H9 (cell line): Measurements from ENCODE around the gene LRRC41. TPM values are rescaled to one million over a fixed set of nuclear protein-coding genes. Genes with fewer than 3 reads are reported as not detected.

Experiments
- DNase-seq: peaks from one replicate; pipeline ENCODE4 v3.0.0-alpha.2; 2017
- H2AFZ ChIP-seq: one replicate; pipeline ENCODE4 v1.6.1; 2013; ENCODE audit warnings: mild to moderate bottlenecking, low read length, control low read depth, moderate library complexity
- H2AK5ac ChIP-seq: 2 replicates; pipeline ENCODE4 v1.6.1; 2013; ENCODE audit warnings: low read length, control low read depth, mixed read lengths; ENCODE audit not compliant: insufficient read length
- H2BK120ac ChIP-seq: one replicate; pipeline ENCODE4 v1.6.1; 2013; ENCODE audit warnings: low read depth, mild to moderate bottlenecking, low read length, control low read depth, inconsistent platforms; ENCODE audit not compliant: poor library complexity, severe bottlenecking
- H2BK12ac ChIP-seq: 2 replicates; pipeline ENCODE4 v1.6.1; 2013; ENCODE audit warnings: low read length, control low read depth, mixed read lengths, low read depth; ENCODE audit not compliant: insufficient read length
- H2BK15ac ChIP-seq: 2 replicates; pipeline ENCODE4 v1.6.1; 2013; ENCODE audit warnings: low read depth, low read length, control low read depth
- H2BK20ac ChIP-seq: one replicate; pipeline ENCODE4 v1.6.1; 2013; ENCODE audit warnings: low read depth, mild to moderate bottlenecking, low read length, control low read depth, inconsistent platforms; ENCODE audit not compliant: poor library complexity, severe bottlenecking
- H2BK5ac ChIP-seq: 2 replicates; pipeline ENCODE4 v1.6.1; 2013; ENCODE audit warnings: low read length, control low read depth, mixed read lengths; ENCODE audit not compliant: insufficient read length
- H3K14ac ChIP-seq: 2 replicates; pipeline ENCODE4 v1.6.1; 2013; ENCODE audit warnings: low read length, control low read depth; ENCODE audit not compliant: insufficient read depth
- H3K18ac ChIP-seq: 2 replicates; pipeline ENCODE4 v1.6.1; 2013; ENCODE audit warnings: low read depth, mild to moderate bottlenecking, mixed read lengths, low read length, control low read depth; ENCODE audit not compliant: insufficient read length
- H3K23ac ChIP-seq: 2 replicates; pipeline ENCODE4 v1.6.1; 2013; ENCODE audit warnings: low read length, control low read depth, mixed read lengths, low read depth; ENCODE audit not compliant: insufficient read length
- H3K23me2 ChIP-seq: 2 replicates; pipeline ENCODE4 v1.6.1; 2013; ENCODE audit warnings: low read depth, mild to moderate bottlenecking, mixed read lengths, low read length, control low read depth; ENCODE audit not compliant: insufficient read length, poor library complexity, severe bottlenecking
- H3K27ac ChIP-seq: 2 replicates; pipeline ENCODE4 v1.5.1; 2013; ENCODE audit warnings: low read length, control low read depth, mixed read lengths, low read depth; ENCODE audit not compliant: insufficient read length
- H3K27me3 ChIP-seq: 2 replicates; pipeline ENCODE4 v1.6.1; 2013; ENCODE audit warnings: low read length, control low read depth, inconsistent platforms; ENCODE audit not compliant: insufficient read depth
- H3K4ac ChIP-seq: 2 replicates; pipeline ENCODE4 v1.6.1; 2013; ENCODE audit warnings: low read depth, mild to moderate bottlenecking, control low read depth, inconsistent platforms, low read length, moderate library complexity
- H3K4me1 ChIP-seq: 2 replicates; pipeline ENCODE4 v1.6.1; 2013; ENCODE audit warnings: low read length, control low read depth, inconsistent platforms; ENCODE audit not compliant: insufficient read depth
- H3K4me2 ChIP-seq: 2 replicates; pipeline ENCODE4 v1.6.1; 2013; ENCODE audit warnings: low read length, control low read depth, mixed read lengths; ENCODE audit not compliant: insufficient read length, insufficient read depth
- H3K56ac ChIP-seq: 2 replicates; pipeline ENCODE4 v1.6.1; 2013; ENCODE audit warnings: low read depth, mild to moderate bottlenecking, mixed read lengths, low read length, control low read depth; ENCODE audit not compliant: insufficient read length
- H3K79me1 ChIP-seq: 2 replicates; pipeline ENCODE4 v1.6.1; 2013; ENCODE audit warnings: low read depth, mild to moderate bottlenecking, moderate library complexity, low read length, control low read depth, inconsistent platforms; ENCODE audit not compliant: insufficient read depth, poor library complexity, severe bottlenecking
- H3K79me2 ChIP-seq: 2 replicates; pipeline ENCODE4 v1.6.1; 2013; ENCODE audit warnings: low read length, control low read depth, inconsistent platforms; ENCODE audit not compliant: insufficient read depth
- H3K9ac ChIP-seq: 2 replicates; pipeline ENCODE4 v1.6.1; 2013; ENCODE audit warnings: low read length, control low read depth, mixed read lengths; ENCODE audit not compliant: insufficient read length; ENCODE audit errors: extremely low read depth
- H3K9me3 ChIP-seq: one replicate; pipeline ENCODE4 v1.6.1; 2013; ENCODE audit warnings: low read depth, low read length, inconsistent platforms; ENCODE audit not compliant: control insufficient read depth
- H3T11ph ChIP-seq: one replicate; pipeline ENCODE4 v1.6.1; 2013; ENCODE audit warnings: mild to moderate bottlenecking, low read length, control low read depth, inconsistent platforms
- H4K20me1 ChIP-seq: one replicate; pipeline ENCODE4 v1.6.1; 2013; ENCODE audit not compliant: control insufficient read depth, insufficient read length, insufficient read depth
- H4K5ac ChIP-seq: 2 replicates; pipeline ENCODE4 v1.6.1; 2013; ENCODE audit warnings: low read depth, mild to moderate bottlenecking, mixed read lengths, low read length, control low read depth; ENCODE audit not compliant: insufficient read length
- H4K8ac ChIP-seq: replicated peaks from 2 replicates; pipeline ENCODE4 v1.6.1; 2013; ENCODE audit warnings: low read length, control low read depth, mixed read lengths, low read depth; ENCODE audit not compliant: insufficient read length
- H4K91ac ChIP-seq: 2 replicates; pipeline ENCODE4 v1.6.1; 2013; ENCODE audit warnings: low read depth, mild to moderate bottlenecking, moderate library complexity, mixed read lengths, low read length, control low read depth; ENCODE audit not compliant: insufficient read length
- H3K27ac Mint-ChIP-seq, 3 experiments: 2 replicates in 2 of 3; 3 replicates in 1 of 3; pipeline ENCODE4 v1.8.0; 2020 to 2021; ENCODE audit warnings: mixed read lengths in 3 of 3, mild to moderate bottlenecking in 1 of 3, moderate library complexity in 1 of 3
- H3K27me3 Mint-ChIP-seq: 2 replicates; pipeline ENCODE4 v1.8.0; 2021; ENCODE audit warnings: low read depth, mild to moderate bottlenecking, moderate library complexity, mixed read lengths
- H3K36me3 Mint-ChIP-seq, 3 experiments: 2 replicates in 2 of 3; 3 replicates in 1 of 3; pipeline ENCODE4 v1.8.0; 2020 to 2021; ENCODE audit warnings: low read depth in 3 of 3, mixed read lengths in 3 of 3; ENCODE audit not compliant: insufficient read depth in 1 of 3
- H3K4me1 Mint-ChIP-seq, 2 experiments: 2 replicates each; pipeline ENCODE4 v1.8.0; 2020; ENCODE audit warnings: mixed read lengths in 2 of 2
- H3K4me3 Mint-ChIP-seq, 2 experiments: 2 replicates in 1 of 2; 3 replicates in 1 of 2; pipeline ENCODE4 v1.8.0; 2020 to 2021; ENCODE audit warnings: mild to moderate bottlenecking in 2 of 2, mixed read lengths in 2 of 2, moderate library complexity in 1 of 2
- H3K9me3 Mint-ChIP-seq, 2 experiments: 2 replicates in 1 of 2; 3 replicates in 1 of 2; pipeline ENCODE4 v1.8.0; 2020; ENCODE audit warnings: mild to moderate bottlenecking in 2 of 2, mixed read lengths in 2 of 2, moderate library complexity in 1 of 2
- WGBS: extraction: QIAGEN DNeasy Blood & Tissue Kit; methylation state at CpG from one replicate; pipeline ENCODE4 v1.1.7; 2013; ENCODE audit warnings: missing lambda C conversion rate, low lambda C conversion rate, mixed read lengths; ENCODE audit not compliant: insufficient read length; ENCODE audit errors: extremely low coverage; 5-methylcytosine and 5-hydroxymethylcytosine counted together
- total RNA-seq: library from RNA; stranded (reverse); gene quantifications from 2 replicates; pipeline ENCODE4 v1.2.1, GENCODE V29; 2021
- TF ChIP-seq, protein P1 (sequence below): fragments of 200-600 bp; sonication (generic); conservative IDR thresholded peaks from 3 replicates; pipeline ENCODE4 v1.8.0; 2021; ENCODE audit warnings: antibody characterized with exemption, mild to moderate bottlenecking

Gene LRRC41
- total RNA-seq, 1 experiment from 2014 or later: 62.6 TPM

DNA sequence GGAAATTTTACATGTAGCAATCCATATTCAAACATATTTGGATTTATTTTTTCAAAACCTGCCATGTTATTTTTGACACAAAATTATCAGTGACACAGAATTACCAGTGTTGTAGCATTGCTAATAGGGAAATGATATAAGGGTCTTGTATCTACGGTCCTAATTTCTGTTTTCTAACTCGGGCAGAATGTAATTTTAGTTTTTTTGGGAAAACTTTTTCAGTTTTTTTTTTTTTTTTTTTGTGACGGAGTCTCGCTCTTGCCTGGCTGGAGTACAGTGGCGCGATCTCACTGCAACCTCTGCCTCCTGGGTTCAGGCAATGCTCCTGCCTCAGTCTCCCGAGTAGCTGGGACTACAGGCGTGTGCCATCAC is 2.7 kb upstream of the LRRC41 start:
- Histone ChIP-seq H2BK12ac (no peak overlapping the region), H4K8ac (no peak overlapping the region), H3K18ac (no peak overlapping the region), H3K27me3 (no peaks in the 10 kb centered on the region), H3K27ac (no peak overlapping the region), H3K14ac (no peak overlapping the region), H4K91ac (no peak overlapping the region), H2BK120ac (no peak overlapping the region), H3T11ph (no peak overlapping the region), H2AK5ac (no peak overlapping the region), H3K4me2 (no peak overlapping the region), H3K23ac (no peak overlapping the region), H4K20me1 (no peaks in the 10 kb centered on the region), H3K56ac (no peak overlapping the region), H3K23me2 (peaks cover 12% of the 10 kb centered on the region), H3K79me2 (peaks cover 47% of the 10 kb centered on the region; the same call in 1 of the 2 replicates), H2BK15ac (no peak overlapping the region), H3K79me1 (peaks cover 9% of the 10 kb centered on the region), H2BK5ac (no peak overlapping the region), H4K5ac (no peak overlapping the region), H3K9me3 (no peaks in the 10 kb centered on the region), H3K9ac (no peak overlapping the region), H3K4me1 (no peaks in the 10 kb centered on the region; the same call in 1 of the 2 replicates), H3K4ac (no peak overlapping the region), H2BK20ac (no peak overlapping the region), H2AFZ (no peak overlapping the region)
- no peak for DNase-seq
- no CpG with 5 or more reads among the region's 8 CpGs for WGBS
- Mint-ChIP-seq H3K27me3 (no peaks in the 10 kb centered on the region; the same call in 1 of the 2 replicates), H3K36me3 (peaks cover 46 to 52% (median 49%) of the 10 kb centered on the region in 3 experiments), H3K27ac (no peak overlapping the region; a peak in 1 of 7 replicates), H3K9me3 (peaks cover 0 to 3% of the 10 kb centered on the region in 2 experiments; a peak in 2 of 5 replicates), H3K4me1 (peaks cover 39 to 54% of the 10 kb centered on the region in 2 experiments), H3K4me3 (peak overlapping the region; percentile 37 to 72)
- TF ChIP-seq, protein P1, sequence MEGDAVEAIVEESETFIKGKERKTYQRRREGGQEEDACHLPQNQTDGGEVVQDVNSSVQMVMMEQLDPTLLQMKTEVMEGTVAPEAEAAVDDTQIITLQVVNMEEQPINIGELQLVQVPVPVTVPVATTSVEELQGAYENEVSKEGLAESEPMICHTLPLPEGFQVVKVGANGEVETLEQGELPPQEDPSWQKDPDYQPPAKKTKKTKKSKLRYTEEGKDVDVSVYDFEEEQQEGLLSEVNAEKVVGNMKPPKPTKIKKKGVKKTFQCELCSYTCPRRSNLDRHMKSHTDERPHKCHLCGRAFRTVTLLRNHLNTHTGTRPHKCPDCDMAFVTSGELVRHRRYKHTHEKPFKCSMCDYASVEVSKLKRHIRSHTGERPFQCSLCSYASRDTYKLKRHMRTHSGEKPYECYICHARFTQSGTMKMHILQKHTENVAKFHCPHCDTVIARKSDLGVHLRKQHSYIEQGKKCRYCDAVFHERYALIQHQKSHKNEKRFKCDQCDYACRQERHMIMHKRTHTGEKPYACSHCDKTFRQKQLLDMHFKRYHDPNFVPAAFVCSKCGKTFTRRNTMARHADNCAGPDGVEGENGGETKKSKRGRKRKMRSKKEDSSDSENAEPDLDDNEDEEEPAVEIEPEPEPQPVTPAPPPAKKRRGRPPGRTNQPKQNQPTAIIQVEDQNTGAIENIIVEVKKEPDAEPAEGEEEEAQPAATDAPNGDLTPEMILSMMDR: no peak
